Inferior parietal cortex (tissue), 1 donor: ENCODE results near the gene SLC5A5.
"Not testable (repeated sequence)": the region's sequence is repeated elsewhere in the genome, so short reads cannot be mapped to it uniquely, and the experiment has no call there.

Experiments
- DNase-seq: peaks from one replicate; pipeline ENCODE4 v3.0.0-alpha.2; 2016; ENCODE audit errors: extremely low spot score

SLC5A5 gene

DNA sequence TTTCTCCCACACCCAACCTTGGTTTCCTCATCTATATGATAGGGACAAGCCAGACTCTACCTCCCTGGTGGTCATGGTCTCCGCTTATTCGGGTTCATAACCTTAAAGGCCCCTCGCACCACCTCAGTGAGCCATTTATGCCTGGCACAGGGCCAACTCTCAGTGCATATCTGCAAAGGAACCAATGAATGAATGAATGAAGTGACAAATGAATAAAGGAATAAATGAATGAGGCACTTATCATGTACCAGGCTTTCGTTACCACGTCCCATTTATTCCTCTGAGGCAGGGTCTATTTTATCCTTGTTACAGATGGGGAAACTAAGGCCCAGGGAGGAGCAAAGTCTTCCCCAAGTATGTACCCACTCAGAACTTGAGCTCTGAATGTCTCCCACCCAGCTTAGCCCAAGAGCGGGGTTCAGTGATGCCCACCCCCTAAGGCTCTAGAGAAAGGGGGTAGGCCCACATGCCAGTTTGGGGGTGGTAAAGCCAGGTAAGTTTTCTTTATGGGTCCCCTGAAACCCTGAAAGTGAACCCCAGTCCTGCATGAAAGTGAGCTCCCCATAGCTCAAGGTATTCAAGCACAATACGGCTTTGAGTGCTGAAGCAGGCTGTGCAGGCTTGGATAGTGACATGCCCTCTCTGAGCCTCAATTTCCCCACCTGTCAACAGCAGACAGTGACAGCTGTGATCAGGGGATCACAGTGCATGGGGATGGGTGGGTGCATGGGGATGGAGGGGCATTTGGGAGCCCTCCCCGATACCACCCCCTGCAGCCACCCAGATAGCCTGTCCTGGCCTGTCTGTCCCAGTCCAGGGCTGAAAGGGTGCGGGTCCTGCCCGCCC, 490 bp upstream of the SLC5A5 start:
- DNase-seq: no peak

DNA sequence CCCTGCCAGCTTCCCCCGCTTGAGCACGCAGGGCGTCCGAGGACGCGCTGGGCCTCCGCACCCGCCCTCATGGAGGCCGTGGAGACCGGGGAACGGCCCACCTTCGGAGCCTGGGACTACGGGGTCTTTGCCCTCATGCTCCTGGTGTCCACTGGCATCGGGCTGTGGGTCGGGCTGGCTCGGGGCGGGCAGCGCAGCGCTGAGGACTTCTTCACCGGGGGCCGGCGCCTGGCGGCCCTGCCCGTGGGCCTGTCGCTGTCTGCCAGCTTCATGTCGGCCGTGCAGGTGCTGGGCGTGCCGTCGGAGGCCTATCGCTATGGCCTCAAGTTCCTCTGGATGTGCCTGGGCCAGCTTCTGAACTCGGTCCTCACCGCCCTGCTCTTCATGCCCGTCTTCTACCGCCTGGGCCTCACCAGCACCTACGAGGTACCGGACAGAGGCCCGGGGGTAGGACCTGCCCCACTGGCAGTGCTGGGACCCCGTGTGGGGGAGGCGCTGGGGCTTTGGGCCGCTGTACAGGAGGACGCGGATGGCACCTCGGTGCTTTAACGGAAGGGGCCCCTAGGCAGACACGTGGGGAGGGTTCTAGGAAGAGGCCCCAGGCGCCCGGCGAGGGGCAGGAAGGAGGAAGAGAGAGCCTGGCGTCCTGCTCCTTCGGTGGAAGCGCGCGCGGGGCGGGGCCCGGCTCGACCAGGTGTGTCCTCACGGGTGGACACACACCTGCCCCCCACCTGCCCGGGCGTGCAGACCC, 681 bp downstream of the SLC5A5 start:
- DNase-seq: no peak

DNA sequence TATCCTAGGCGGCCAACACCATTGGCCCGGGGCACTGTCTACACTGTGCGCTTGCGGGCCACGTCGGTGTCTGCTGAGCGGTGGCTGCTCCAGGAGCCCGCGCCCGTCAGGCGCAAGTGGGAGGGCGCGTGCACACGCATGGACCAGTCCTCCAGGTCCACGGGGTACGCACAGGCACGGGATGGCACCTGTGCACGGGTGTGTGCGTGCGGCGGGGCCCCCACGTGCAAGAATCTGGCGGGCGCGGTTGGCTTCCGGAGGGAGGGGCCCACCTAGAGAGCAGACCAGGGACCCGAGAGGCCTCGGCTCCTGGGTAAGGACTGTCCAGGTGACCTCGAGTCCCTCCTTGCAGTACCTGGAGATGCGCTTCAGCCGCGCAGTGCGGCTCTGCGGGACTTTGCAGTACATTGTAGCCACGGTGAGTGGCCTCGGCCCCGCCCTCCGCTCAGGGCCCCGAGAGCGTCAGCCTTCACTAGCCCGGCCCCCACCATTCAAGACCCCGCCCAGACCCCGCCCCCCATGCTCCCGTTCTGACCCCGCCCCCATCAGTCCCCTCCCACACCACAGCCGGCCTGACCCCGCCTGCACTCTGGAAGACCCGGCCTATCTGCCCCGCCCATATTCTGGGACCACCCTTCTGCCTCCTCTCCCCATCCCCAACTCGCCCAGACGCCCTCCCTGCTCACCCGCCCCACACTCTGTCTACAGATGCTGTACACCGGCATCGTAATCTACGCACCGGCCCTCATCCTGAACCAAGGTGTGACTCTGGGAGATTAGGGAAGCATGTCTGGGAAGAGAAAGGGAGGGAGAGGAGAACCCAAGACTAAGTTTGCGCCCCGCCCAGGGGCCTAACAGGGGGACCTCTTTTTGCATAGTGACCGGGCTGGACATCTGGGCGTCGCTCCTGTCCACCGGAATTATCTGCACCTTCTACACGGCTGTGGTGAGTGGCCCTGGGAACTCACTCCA, 2.3 kb downstream of the SLC5A5 start:
- DNase-seq: no peak

DNA sequence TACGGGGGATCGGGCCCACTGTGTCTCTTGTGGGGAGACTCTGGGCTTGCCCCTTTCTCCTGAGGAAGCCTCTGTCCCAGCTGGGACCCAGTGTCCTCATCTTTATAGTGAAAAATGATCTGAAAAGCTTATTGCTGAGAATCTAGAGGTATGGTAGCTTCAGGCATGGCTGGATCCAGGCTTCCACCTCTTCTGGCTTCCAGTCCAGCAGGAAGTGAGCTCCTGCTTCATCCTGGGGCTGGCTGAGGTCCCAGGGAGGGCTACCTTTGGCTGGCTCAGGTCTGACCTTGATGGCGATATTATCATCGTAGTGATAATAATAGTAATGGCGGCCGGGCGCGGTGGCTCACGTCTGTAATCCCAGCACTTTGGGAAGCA, 3.0 kb downstream of the SLC5A5 start:
- DNase-seq: no peak

- DNase-seq: no peak
Observed at GRCh38 chr19:17877696-17878095, 6.0 kb downstream of the SLC5A5 start.

DNA sequence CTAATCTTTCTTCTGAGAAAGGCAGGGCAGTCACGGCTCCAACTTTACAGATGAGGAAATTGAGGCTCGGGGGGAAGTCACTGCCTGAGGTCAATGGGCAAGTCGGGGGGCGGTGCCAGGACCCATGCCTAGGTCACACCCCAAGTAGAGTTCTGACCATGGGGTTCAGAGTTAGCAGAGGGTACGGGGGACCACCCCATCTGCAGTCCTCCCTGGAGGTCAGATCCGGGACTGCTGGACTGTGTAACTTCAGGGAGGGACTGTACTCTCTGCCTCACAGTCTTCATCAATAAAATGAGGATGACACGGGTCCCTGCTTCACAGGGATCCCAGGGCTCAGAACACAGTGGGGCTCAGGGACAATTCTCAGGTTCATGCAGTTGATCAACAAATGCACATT, 7.7 kb downstream of the SLC5A5 start:
- DNase-seq: no peak

DNA sequence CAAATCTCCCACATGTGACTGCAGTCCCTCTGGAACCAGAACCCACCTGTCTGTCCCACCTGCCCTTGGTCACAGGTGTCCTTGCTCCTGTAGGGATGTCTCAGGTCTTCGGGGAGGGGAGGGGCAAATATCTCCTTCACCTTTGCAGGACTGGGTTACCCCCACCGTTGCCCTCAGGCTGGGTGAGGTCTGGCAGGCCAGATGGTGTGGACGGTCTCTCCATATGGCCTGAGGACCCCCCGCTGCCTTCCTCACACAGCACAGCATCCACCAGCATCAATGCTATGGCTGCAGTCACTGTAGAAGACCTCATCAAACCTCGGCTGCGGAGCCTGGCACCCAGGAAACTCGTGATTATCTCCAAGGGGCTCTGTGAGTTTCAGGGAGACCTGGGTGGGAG, 10.0 kb downstream of the SLC5A5 start:
- DNase-seq: no peak

DNA sequence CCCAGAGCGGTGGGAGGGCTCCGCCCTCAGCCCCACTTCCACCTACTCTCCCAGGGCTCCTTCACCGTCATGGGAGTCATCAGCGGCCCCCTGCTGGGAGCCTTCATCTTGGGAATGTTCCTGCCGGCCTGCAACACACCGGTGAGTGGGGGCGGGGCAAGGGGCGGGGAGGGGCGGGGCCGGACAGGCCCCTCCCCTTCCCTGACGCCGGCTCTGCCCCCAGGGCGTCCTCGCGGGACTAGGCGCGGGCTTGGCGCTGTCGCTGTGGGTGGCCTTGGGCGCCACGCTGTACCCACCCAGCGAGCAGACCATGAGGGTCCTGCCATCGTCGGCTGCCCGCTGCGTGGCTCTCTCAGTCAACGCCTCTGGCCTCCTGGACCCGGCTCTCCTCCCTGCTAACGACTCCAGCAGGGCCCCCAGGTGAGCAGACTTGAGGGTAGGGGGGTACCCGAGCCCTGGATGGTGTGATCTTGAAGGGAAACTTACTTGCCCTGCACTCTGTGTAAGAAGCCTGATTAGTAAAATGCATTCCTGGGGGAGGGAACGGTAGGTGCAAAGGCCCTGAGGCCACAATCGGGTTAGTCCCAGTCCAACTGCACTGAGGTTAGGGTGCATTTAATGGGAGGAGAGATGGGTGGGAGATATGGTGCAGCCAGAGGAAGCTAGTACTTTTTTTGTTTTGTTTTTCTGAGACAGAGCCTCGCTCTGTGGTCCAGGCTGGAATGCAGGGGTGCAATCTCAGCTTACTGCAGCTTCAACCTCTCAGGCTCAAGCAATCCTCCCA, 12.1 kb downstream of the SLC5A5 start:
- DNase-seq: no peak

GRCh38 chr19:17886515-17886914, 14.8 kb downstream of the SLC5A5 start:
- no peak for DNase-seq

DNA sequence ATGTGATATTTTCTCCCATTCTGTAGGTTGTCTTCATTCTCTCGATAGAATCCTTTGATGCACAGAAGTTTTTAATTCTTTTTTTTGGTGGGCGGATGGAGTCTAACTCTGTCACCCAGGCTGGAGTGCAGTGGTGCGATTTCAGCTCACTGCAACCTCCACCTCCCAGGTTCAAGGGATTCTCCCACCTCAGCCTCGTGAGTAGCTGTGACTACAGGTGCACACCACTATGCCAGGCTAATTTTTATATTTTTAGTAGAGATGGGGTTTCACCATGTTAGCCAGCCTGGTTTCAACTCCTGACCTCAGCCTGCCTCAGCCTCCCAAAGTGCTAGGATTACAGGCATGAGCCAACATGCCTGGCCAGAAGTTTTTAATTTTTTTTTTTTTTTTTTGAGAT, 15.5 kb downstream of the SLC5A5 start:
- not testable (repeated sequence) for DNase-seq

DNA sequence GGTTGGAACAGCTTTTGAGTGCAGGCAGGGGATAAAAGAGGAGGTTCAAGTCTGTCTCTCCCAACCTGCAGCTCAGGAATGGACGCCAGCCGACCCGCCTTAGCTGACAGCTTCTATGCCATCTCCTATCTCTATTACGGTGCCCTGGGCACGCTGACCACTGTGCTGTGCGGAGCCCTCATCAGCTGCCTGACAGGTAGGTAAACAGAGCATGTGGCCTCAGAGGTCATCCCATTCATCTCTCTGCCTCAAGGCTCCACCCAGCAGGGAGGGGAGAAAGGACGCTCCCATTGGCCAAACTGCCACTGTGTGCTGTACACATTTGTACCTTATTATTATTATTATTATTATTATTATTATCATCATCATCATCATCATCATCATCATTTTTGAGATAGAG, 16.5 kb downstream of the SLC5A5 start:
- DNase-seq: no peak

GRCh38 chr19:17889609-17890214, 18.0 kb downstream of the SLC5A5 start:
- DNase-seq: no peak

- no peak for DNase-seq
Observed at GRCh38 chr19:17893766-17894165, 22.0 kb downstream of the SLC5A5 start.

GRCh38 chr19:17902701-17903100, 31.0 kb downstream of the SLC5A5 start:
- no peak for DNase-seq

DNA sequence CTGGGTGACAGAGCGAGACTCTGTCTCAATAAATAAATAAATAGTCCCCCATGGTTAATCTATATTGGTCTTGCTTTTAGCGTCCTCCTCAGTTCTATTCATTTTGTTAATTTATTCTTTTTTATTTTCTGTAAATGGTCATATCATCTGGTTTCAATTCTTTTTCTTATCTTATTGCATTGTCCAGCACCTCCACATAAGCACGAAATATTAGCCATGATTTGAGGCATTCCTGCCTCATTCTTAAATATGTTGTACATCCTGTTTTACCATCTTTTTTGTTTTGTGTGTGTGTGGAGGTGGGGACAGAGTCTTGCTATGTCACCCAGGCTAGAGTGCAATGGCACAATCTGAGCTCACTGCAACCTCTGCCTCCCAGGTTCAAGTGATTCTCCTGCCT, 36.5 kb downstream of the SLC5A5 start:
- DNase-seq: no peak

DNA sequence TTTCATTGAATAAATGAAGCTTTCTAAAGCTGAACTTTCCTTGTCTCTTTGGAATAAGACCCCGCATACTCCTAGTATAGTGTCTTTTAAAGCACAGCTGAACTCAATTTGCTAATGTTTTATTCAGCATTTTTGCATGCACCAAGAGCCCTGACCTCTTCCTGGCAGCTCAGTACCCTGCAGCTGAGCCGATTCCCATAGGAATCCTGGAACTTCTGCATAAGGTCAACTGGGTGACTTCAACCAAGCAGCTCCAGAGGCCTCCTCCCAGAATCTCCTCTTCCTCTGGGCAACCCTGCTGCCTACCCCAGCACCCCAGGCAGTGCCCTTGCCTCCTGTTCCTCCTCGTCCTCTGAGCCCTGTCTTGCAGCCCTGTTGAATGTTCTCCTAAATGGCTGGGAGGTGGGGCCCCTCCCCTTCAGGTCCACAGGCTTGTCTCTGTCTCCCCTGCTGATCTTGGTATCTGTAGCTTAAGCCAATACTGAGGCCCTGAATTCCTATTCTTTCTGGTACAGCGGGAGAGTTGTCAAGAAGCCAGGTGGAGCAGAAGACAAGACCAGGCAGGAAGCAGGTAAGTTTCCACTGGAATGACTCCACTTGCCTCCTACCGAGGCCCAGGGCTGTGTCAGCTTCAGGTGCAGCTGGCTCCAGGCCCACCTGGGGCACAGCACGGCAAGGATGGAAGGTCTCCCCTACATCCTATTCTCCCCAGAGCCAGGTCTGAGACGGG, 37.4 kb downstream of the SLC5A5 start:
- DNase-seq: no peak

- DNase-seq: no peak
Observed at GRCh38 chr19:17910791-17911360, 39.1 kb downstream of the SLC5A5 start.

GRCh38 chr19:17915940-17916593, 44.3 kb downstream of the SLC5A5 start:
- DNase-seq: no peak

- DNase-seq: not testable (repeated sequence)
Observed at GRCh38 chr19:17918151-17918550, 46.4 kb downstream of the SLC5A5 start.
